ACC112 (cell line): ENCODE measurements around the gene DIAPH2.

Experiments used
- H2AFZ ChIP-seq: fragments of 200-600 bp; sonication (generic); one replicate; pipeline ENCODE4 v1.6.0; 2017; ENCODE audit warnings: antibody characterized with exemption, low read length; ENCODE audit not compliant: unreplicated experiment
- H3K27ac ChIP-seq: fragments of 200-600 bp; sonication (generic); 2 replicates; pipeline ENCODE4 v1.5.1; 2014; ENCODE audit warnings: low read depth, mild to moderate bottlenecking, antibody characterized with exemption, low read length, moderate library complexity
- H3K27me3 ChIP-seq: fragments of 200-600 bp; sonication (generic); 2 replicates; pipeline ENCODE4 v1.6.1; 2014; ENCODE audit warnings: mild to moderate bottlenecking, antibody characterized with exemption, low read length, moderate library complexity, mixed read lengths; ENCODE audit not compliant: insufficient read depth
- H3K36me3 ChIP-seq: fragments of 200-600 bp; sonication (generic); 2 replicates; pipeline ENCODE4 v1.6.1; 2016; ENCODE audit warnings: mild to moderate bottlenecking, antibody characterized with exemption, low read length, moderate library complexity, mixed read lengths; ENCODE audit not compliant: insufficient read depth
- H3K4me1 ChIP-seq: fragments of 200-600 bp; sonication (generic); one replicate; pipeline ENCODE4 v1.6.1; 2016; ENCODE audit warnings: low read length, mixed read lengths; ENCODE audit not compliant: insufficient read depth, unreplicated experiment, control insufficient read depth
- H3K4me3 ChIP-seq: fragments of 200-600 bp; sonication (generic); 2 replicates; pipeline ENCODE4 v1.5.1; 2014; ENCODE audit warnings: mild to moderate bottlenecking, low read depth, low read length
- H3K79me2 ChIP-seq: fragments of 200-600 bp; sonication (generic); one replicate; pipeline ENCODE4 v1.6.0; 2016; ENCODE audit warnings: low read length; ENCODE audit not compliant: control insufficient read depth, unreplicated experiment, insufficient read depth

DIAPH2 gene

GRCh38 chrX:97311066-97311778, 626.6 kb downstream of the DIAPH2 start:
- no peak overlapping the region for H3K27ac ChIP-seq
- H3K27me3 ChIP-seq, result no peaks in the 10 kb centered on the region
- H3K4me3 ChIP-seq, result no peak overlapping the region
- H3K79me2 ChIP-seq, result no peaks in the 10 kb centered on the region
- H2AFZ ChIP-seq, result no peak overlapping the region
- no peaks in the 10 kb centered on the region for H3K36me3 ChIP-seq
- H3K4me1 ChIP-seq, result no peaks in the 10 kb centered on the region

GRCh38 chrX:97314345-97314744, 629.7 kb downstream of the DIAPH2 start:
- no peaks in the 10 kb centered on the region for H3K27me3 ChIP-seq
- no peaks in the 10 kb centered on the region for H3K36me3 ChIP-seq
- no peak overlapping the region for H3K4me3 ChIP-seq
- no peak overlapping the region for H2AFZ ChIP-seq
- H3K4me1 ChIP-seq, result no peaks in the 10 kb centered on the region
- H3K27ac ChIP-seq, result no peak overlapping the region
- H3K79me2 ChIP-seq, result no peaks in the 10 kb centered on the region

- no peak overlapping the region for H3K4me3 ChIP-seq
- no peak overlapping the region for H3K27ac ChIP-seq
- H3K79me2 ChIP-seq, result no peaks in the 10 kb centered on the region
- H3K36me3 ChIP-seq, result no peaks in the 10 kb centered on the region
- no peak overlapping the region for H2AFZ ChIP-seq
- no peaks in the 10 kb centered on the region for H3K27me3 ChIP-seq
- H3K4me1 ChIP-seq, result no peaks in the 10 kb centered on the region
Measured at GRCh38 chrX:97315939-97316338, 631.3 kb downstream of the DIAPH2 start.

GRCh38 chrX:97320305-97320704, 635.7 kb downstream of the DIAPH2 start:
- H2AFZ ChIP-seq, result no peak overlapping the region
- no peak overlapping the region for H3K4me3 ChIP-seq
- no peaks in the 10 kb centered on the region for H3K36me3 ChIP-seq
- no peaks in the 10 kb centered on the region for H3K4me1 ChIP-seq
- no peaks in the 10 kb centered on the region for H3K27me3 ChIP-seq
- H3K27ac ChIP-seq, result no peak overlapping the region
- no peaks in the 10 kb centered on the region for H3K79me2 ChIP-seq

- Histone ChIP-seq H3K27ac (no peak overlapping the region), H3K4me1 (no peaks in the 10 kb centered on the region), H3K4me3 (no peak overlapping the region), H3K27me3 (no peaks in the 10 kb centered on the region), H3K36me3 (no peaks in the 10 kb centered on the region), H3K79me2 (no peaks in the 10 kb centered on the region), H2AFZ (no peak overlapping the region)
Measured at GRCh38 chrX:97322401-97322800, 637.8 kb downstream of the DIAPH2 start.

- Histone ChIP-seq H2AFZ (no peak overlapping the region), H3K27ac (no peak overlapping the region), H3K4me3 (no peak overlapping the region), H3K27me3 (no peaks in the 10 kb centered on the region), H3K4me1 (no peaks in the 10 kb centered on the region), H3K36me3 (no peaks in the 10 kb centered on the region), H3K79me2 (no peaks in the 10 kb centered on the region)
Measured at GRCh38 chrX:97326456-97326855, 641.8 kb downstream of the DIAPH2 start.

GRCh38 chrX:97328853-97329390, 644.3 kb downstream of the DIAPH2 start:
- no peak overlapping the region for H3K4me3 ChIP-seq
- no peaks in the 10 kb centered on the region for H3K36me3 ChIP-seq
- H3K79me2 ChIP-seq, result no peaks in the 10 kb centered on the region
- no peaks in the 10 kb centered on the region for H3K27me3 ChIP-seq
- H3K27ac ChIP-seq, result no peak overlapping the region
- H2AFZ ChIP-seq, result no peak overlapping the region
- H3K4me1 ChIP-seq, result no peaks in the 10 kb centered on the region

GRCh38 chrX:97330151-97330550, 645.5 kb downstream of the DIAPH2 start:
- Histone ChIP-seq H2AFZ (no peak overlapping the region), H3K79me2 (no peaks in the 10 kb centered on the region), H3K27me3 (no peaks in the 10 kb centered on the region), H3K4me1 (no peaks in the 10 kb centered on the region), H3K36me3 (no peaks in the 10 kb centered on the region), H3K27ac (no peak overlapping the region), H3K4me3 (no peak overlapping the region)

- Histone ChIP-seq H3K27ac (no peak overlapping the region), H3K27me3 (no peaks in the 10 kb centered on the region), H3K4me1 (no peaks in the 10 kb centered on the region), H3K79me2 (no peaks in the 10 kb centered on the region), H3K36me3 (no peaks in the 10 kb centered on the region), H2AFZ (no peak overlapping the region), H3K4me3 (no peak overlapping the region)
Measured at GRCh38 chrX:97332963-97333362, 648.3 kb downstream of the DIAPH2 start.

- Histone ChIP-seq H3K27me3 (no peaks in the 10 kb centered on the region), H2AFZ (no peak overlapping the region), H3K4me1 (no peaks in the 10 kb centered on the region), H3K36me3 (no peaks in the 10 kb centered on the region), H3K27ac (no peak overlapping the region), H3K79me2 (no peaks in the 10 kb centered on the region), H3K4me3 (no peak overlapping the region)
Measured at GRCh38 chrX:97334850-97335249, 650.2 kb downstream of the DIAPH2 start.

- Histone ChIP-seq H3K36me3 (no peaks in the 10 kb centered on the region), H3K4me3 (no peak overlapping the region), H2AFZ (no peak overlapping the region), H3K27ac (no peak overlapping the region), H3K4me1 (no peaks in the 10 kb centered on the region), H3K27me3 (no peaks in the 10 kb centered on the region), H3K79me2 (no peaks in the 10 kb centered on the region)
Measured at GRCh38 chrX:97344724-97345123, 660.1 kb downstream of the DIAPH2 start.
